OCI-LY7 (cell line): ENCODE data around the gene TOM1L2. TPM values are rescaled to one million over a fixed set of nuclear protein-coding genes. Genes with fewer than 3 reads are reported as not detected.

Experiments
- BruUV-seq: library from RNA; stranded (reverse); fragments of 400-500 nt; replicated peaks from 2 replicates; lab custom pipeline; 2021; lab: Mats Ljungman, UMichigan
- CTCF ChIA-PET: fragments of 300-600 bp; sonication (Branson Sonifier 250); formaldehyde crosslinking; loops from one replicate; lab custom pipeline; 2022; ENCODE audit warnings: antibody characterized with exemption; ENCODE audit not compliant: unreplicated experiment; lab: Charles Lee
- POLR2A ChIA-PET: fragments of 300-600 bp; sonication (Branson Sonifier 250); formaldehyde crosslinking; loops from one replicate; lab custom pipeline; 2022; ENCODE audit warnings: antibody characterized with exemption; lab: Charles Lee
- DNase-seq: peaks from one replicate; pipeline ENCODE4 v3.0.0-alpha.2; 2015; ENCODE audit warnings: low spot score
- H2AFZ ChIP-seq: fragments of 200-600 bp; sonication (generic), shearing (Covaris generic); 2 replicates; pipeline ENCODE4 v1.6.1; 2014; ENCODE audit warnings: mild to moderate bottlenecking, antibody characterized with exemption, low read length, moderate library complexity
- H3K27ac ChIP-seq: fragments of 200-600 bp; sonication (generic); 2 replicates; pipeline ENCODE4 v1.5.1; 2014; ENCODE audit warnings: mixed run types, low read depth, mild to moderate bottlenecking, moderate library complexity, low read length, inconsistent platforms; ENCODE audit not compliant: poor library complexity, severe bottlenecking
- H3K36me3 ChIP-seq: fragments of 200-600 bp; sonication (generic); 2 replicates; pipeline ENCODE4 v1.6.1; 2014; ENCODE audit warnings: mild to moderate bottlenecking, antibody characterized with exemption, low read length, moderate library complexity, mixed read lengths; ENCODE audit not compliant: insufficient read depth
- H3K4me1 ChIP-seq: fragments of 200-600 bp; sonication (generic); 2 replicates; pipeline ENCODE4 v1.5.1; 2014; ENCODE audit warnings: mild to moderate bottlenecking, low read length; ENCODE audit not compliant: insufficient read depth, poor library complexity, severe bottlenecking
- H3K4me2 ChIP-seq: fragments of 200-600 bp; sonication (generic); 2 replicates; pipeline ENCODE4 v1.6.1; 2014; ENCODE audit warnings: mild to moderate bottlenecking, low read length
- H3K4me3 ChIP-seq: fragments of 200-600 bp; sonication (generic); 2 replicates; pipeline ENCODE4 v1.5.1; 2014; ENCODE audit warnings: mild to moderate bottlenecking, low read depth, low read length; ENCODE audit not compliant: poor library complexity, severe bottlenecking
- H3K79me2 ChIP-seq: fragments of 200-600 bp; sonication (generic); 2 replicates; pipeline ENCODE4 v1.6.1; 2016; ENCODE audit warnings: low read depth, mild to moderate bottlenecking, low read length, moderate library complexity, mixed read lengths; ENCODE audit not compliant: insufficient read depth
- H3K9me2 ChIP-seq: fragments of 200-600 bp; sonication (generic); 2 replicates; pipeline ENCODE4 v1.6.1; 2016; ENCODE audit warnings: mild to moderate bottlenecking, low read length, mixed read lengths; ENCODE audit not compliant: insufficient read depth
- H3K9me3 ChIP-seq: fragments of 200-600 bp; sonication (generic); 2 replicates; pipeline ENCODE4 v1.6.1; 2014; ENCODE audit warnings: mild to moderate bottlenecking, mixed run types, low read length, mixed read lengths
- H4K20me1 ChIP-seq: fragments of 200-600 bp; sonication (generic); 2 replicates; pipeline ENCODE4 v1.6.1; 2014; ENCODE audit warnings: mild to moderate bottlenecking, antibody characterized with exemption, low read length, moderate library complexity, mixed read lengths; ENCODE audit not compliant: insufficient read depth
- EZH2phosphoT487 ChIP-seq: fragments of 200-600 bp; sonication (generic); IDR thresholded peaks from 2 replicates; pipeline ENCODE4 v1.6.1; 2018; ENCODE audit warnings: low read depth, borderline replicate concordance, mild to moderate bottlenecking, mixed run types, antibody characterized with exemption, low read length, moderate library complexity, mixed read lengths
- intact Hi-C: fragments of 100-400 bp; cut with micrococcal nuclease; formaldehyde crosslinking; loops from one replicate; pipeline ENCODE4 v1.10.0; 2022; ENCODE audit not compliant: unreplicated experiment
- total RNA-seq, 2 experiments: library from RNA; depleted of rRNA in 1 of 2; stranded (reverse); fragments of >200 nt in 1 of 2; shearing (Covaris generic) in 1 of 2; gene quantifications; 2 replicates each; pipeline ENCODE4 v1.2.3, GENCODE V29; 2014 to 2022
- TF ChIP-seq, protein P1 (sequence below): fragments of 200-600 bp; sonication (generic); conservative IDR thresholded peaks from 2 replicates; pipeline ENCODE4 v1.5.1; 2014; ENCODE audit warnings: mild to moderate bottlenecking, antibody characterized with exemption, low read length, moderate library complexity, mixed read lengths

TOM1L2 gene
- total RNA-seq, 2 experiments from 2014 or later: 4.9 to 14.3 TPM

DNA sequence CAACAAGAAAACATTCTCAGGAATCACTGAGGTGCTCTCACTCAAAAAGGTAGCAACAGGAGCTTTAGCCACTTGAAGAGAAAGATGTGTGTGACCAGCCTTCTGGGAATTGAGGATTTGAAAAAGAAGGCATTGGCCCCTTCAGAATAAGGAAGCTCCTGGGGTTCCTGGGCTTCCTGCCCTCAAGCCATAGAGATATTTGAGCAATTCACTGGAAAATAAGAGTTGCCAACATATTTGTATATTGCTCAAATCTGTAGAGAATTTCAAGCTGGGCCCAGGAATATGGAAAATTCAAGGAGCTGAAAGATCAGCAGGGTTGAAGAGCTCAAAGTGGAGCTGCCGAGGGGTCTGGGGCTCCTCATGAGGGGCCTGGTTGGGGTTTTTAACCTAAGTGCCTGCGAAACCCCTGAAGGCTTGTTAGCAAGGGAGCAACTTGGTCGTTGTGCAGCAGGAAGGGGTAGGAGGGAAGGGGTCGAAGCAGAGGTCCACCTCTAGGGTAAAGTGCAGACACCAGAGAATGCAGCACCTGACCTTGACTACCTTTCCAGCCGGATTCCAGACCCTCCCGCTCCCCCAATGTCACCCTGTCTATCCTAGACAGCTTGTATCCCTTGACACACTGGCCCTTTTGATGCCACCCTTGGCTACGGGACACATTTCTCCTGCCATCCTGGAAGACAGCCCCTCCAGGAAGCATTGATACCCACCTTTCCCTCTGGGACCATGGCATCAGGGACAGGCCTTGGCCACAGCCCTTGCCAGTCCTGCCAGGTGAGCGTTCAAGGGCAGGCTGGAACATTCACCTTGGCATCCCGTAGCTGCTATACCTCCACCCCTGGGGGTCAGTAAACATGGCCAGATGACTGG, 67.8 kb downstream of the TOM1L2 start:
- Histone ChIP-seq H2AFZ (no peak overlapping the region), H4K20me1 (no peaks in the 10 kb centered on the region), H3K4me1 (no peaks in the 10 kb centered on the region), H3K36me3 (no peaks in the 10 kb centered on the region), H3K4me2 (no peak overlapping the region), H3K27ac (no peak overlapping the region), H3K9me2 (no peaks in the 10 kb centered on the region), H3K79me2 (no peaks in the 10 kb centered on the region), H3K4me3 (no peak overlapping the region), H3K9me3 (no peaks in the 10 kb centered on the region)
- no peak for DNase-seq
- intact Hi-C loops: no loop called here
- BruUV-seq: no TSS peak
- no peak for TF ChIP-seq EZH2phosphoT487
- TF ChIP-seq, protein P1, sequence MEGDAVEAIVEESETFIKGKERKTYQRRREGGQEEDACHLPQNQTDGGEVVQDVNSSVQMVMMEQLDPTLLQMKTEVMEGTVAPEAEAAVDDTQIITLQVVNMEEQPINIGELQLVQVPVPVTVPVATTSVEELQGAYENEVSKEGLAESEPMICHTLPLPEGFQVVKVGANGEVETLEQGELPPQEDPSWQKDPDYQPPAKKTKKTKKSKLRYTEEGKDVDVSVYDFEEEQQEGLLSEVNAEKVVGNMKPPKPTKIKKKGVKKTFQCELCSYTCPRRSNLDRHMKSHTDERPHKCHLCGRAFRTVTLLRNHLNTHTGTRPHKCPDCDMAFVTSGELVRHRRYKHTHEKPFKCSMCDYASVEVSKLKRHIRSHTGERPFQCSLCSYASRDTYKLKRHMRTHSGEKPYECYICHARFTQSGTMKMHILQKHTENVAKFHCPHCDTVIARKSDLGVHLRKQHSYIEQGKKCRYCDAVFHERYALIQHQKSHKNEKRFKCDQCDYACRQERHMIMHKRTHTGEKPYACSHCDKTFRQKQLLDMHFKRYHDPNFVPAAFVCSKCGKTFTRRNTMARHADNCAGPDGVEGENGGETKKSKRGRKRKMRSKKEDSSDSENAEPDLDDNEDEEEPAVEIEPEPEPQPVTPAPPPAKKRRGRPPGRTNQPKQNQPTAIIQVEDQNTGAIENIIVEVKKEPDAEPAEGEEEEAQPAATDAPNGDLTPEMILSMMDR: no peak
- ChIA-PET CTCF (no interaction called here), POLR2A (no interaction called here)

- BruUV-seq: no TSS peak
- Histone ChIP-seq H3K4me1 (peaks cover 5% of the 10 kb centered on the region), H3K27ac (no peak overlapping the region), H3K9me3 (no peaks in the 10 kb centered on the region), H3K79me2 (no peaks in the 10 kb centered on the region), H3K9me2 (no peaks in the 10 kb centered on the region), H2AFZ (no peak overlapping the region), H3K36me3 (no peaks in the 10 kb centered on the region), H4K20me1 (no peaks in the 10 kb centered on the region), H3K4me3 (no peak overlapping the region), H3K4me2 (no peak overlapping the region)
- intact Hi-C loops: no loop called here
- ChIA-PET CTCF (no interaction called here), POLR2A (no interaction called here)
- TF ChIP-seq, protein P1: no peak
- TF ChIP-seq EZH2phosphoT487: no peak
- DNase-seq: no peak
Measured at GRCh38 chr17:17902877-17903276, 69.3 kb downstream of the TOM1L2 start.

DNA sequence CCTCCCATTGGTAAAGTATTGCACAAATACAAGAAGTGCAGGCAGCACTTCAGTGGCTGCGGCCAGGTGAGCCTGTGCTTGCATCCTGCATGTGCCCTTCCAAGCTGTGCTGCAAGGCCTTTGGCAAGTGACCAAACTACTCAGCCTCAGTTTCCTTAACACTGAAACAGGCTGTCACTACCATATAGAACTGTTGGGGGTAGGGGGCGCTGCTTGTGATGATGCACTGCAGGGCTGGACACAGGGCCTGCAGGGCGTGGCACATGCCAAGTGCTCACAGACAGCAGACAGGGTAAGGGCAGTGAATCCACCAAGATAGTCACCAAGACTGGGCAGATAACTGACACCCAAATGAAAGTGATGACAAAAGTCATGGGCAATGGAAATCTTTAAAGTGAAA, 69.8 kb downstream of the TOM1L2 start:
- no peak overlapping the region for H3K4me2 ChIP-seq
- peaks cover 9% of the 10 kb centered on the region for H3K4me1 ChIP-seq
- POLR2A ChIA-PET: no interaction called here
- H4K20me1 ChIP-seq: no peaks in the 10 kb centered on the region
- no peaks in the 10 kb centered on the region for H3K79me2 ChIP-seq
- CTCF ChIA-PET: no interaction called here
- H3K9me2 ChIP-seq: no peaks in the 10 kb centered on the region
- no peak for DNase-seq
- intact Hi-C loops: no loop called here
- BruUV-seq: no TSS peak
- no peak for TF ChIP-seq EZH2phosphoT487
- TF ChIP-seq, protein P1: peak; percentile 58
- H3K4me3 ChIP-seq: no peak overlapping the region
- H3K27ac ChIP-seq: no peak overlapping the region
- no peak overlapping the region for H2AFZ ChIP-seq
- H3K36me3 ChIP-seq: no peaks in the 10 kb centered on the region
- no peaks in the 10 kb centered on the region for H3K9me3 ChIP-seq
